ENCODE results near the gene RHOJ.
A peak's percentile ranks its signal among the peaks of the same experiment; 100 is the strongest.
"Not testable (repeated sequence)": the region's sequence is repeated elsewhere in the genome, so short reads cannot be mapped to it uniquely, and the experiment has no call there.

RHOJ gene

GRCh38 chr14:63288853-63289252 lies 84.6 kb downstream of the RHOJ start:
- ATAC-seq (no peak), DNase-seq (no peak)
- no peaks in the 10 kb centered on the region for H3K36me3 Mint-ChIP-seq (ENCODE audit: low read depth)
- no peaks in the 10 kb centered on the region for H3K9me3 Mint-ChIP-seq
- no peak overlapping the region for H3K4me3 Mint-ChIP-seq
- peaks cover 3% of the 10 kb centered on the region for H3K27me3 Mint-ChIP-seq
- H3K27ac Mint-ChIP-seq = no peak overlapping the region
- no peaks in the 10 kb centered on the region for H3K4me1 Mint-ChIP-seq

GRCh38 chr14:63290741-63291430 lies 86.6 kb downstream of the RHOJ start:
- H3K27ac Mint-ChIP-seq = no peak overlapping the region
- no peaks in the 10 kb centered on the region for H3K9me3 Mint-ChIP-seq
- H3K27me3 Mint-ChIP-seq = peaks cover 3% of the 10 kb centered on the region
- ATAC-seq = no peak
- H3K4me3 Mint-ChIP-seq = no peak overlapping the region
- no peak for DNase-seq
- H3K4me1 Mint-ChIP-seq = no peaks in the 10 kb centered on the region
- H3K36me3 Mint-ChIP-seq (ENCODE audit: low read depth) = no peaks in the 10 kb centered on the region

GRCh38 chr14:63292805-63293204 lies 88.6 kb downstream of the RHOJ start:
- no peaks in the 10 kb centered on the region for H3K36me3 Mint-ChIP-seq (ENCODE audit: low read depth)
- no peak overlapping the region for H3K27ac Mint-ChIP-seq
- H3K4me1 Mint-ChIP-seq = peaks cover 4% of the 10 kb centered on the region
- H3K27me3 Mint-ChIP-seq = peaks cover 5% of the 10 kb centered on the region
- no peak for ATAC-seq
- no peaks in the 10 kb centered on the region for H3K9me3 Mint-ChIP-seq
- DNase-seq = no peak
- no peak overlapping the region for H3K4me3 Mint-ChIP-seq

- Mint-ChIP-seq H3K27ac (peak overlapping the region; percentile 5), H3K36me3 (ENCODE audit: low read depth) (no peaks in the 10 kb centered on the region), H3K4me1 (peaks cover 4% of the 10 kb centered on the region), H3K27me3 (peaks cover 2% of the 10 kb centered on the region), H3K4me3 (no peak overlapping the region), H3K9me3 (no peaks in the 10 kb centered on the region)
- no peak for DNase-seq
- no peak for ATAC-seq
These were observed 91.0 kb downstream of the RHOJ start for GRCh38 chr14:63295231-63295685.

GRCh38 chr14:63296060-63296563 lies 91.9 kb downstream of the RHOJ start:
- H3K4me1 Mint-ChIP-seq = peaks cover 4% of the 10 kb centered on the region
- no peaks in the 10 kb centered on the region for H3K9me3 Mint-ChIP-seq
- DNase-seq = no peak
- H3K36me3 Mint-ChIP-seq (ENCODE audit: low read depth) = no peaks in the 10 kb centered on the region
- peak; percentile 61 for ATAC-seq
- H3K27me3 Mint-ChIP-seq = peaks cover 2% of the 10 kb centered on the region
- H3K27ac Mint-ChIP-seq = no peak overlapping the region
- H3K4me3 Mint-ChIP-seq = no peak overlapping the region

- Mint-ChIP-seq H3K27me3 (peaks cover 4% of the 10 kb centered on the region), H3K4me1 (peaks cover 4% of the 10 kb centered on the region), H3K4me3 (no peak overlapping the region), H3K36me3 (ENCODE audit: low read depth) (no peaks in the 10 kb centered on the region), H3K9me3 (no peaks in the 10 kb centered on the region), H3K27ac (no peak overlapping the region)
- ATAC-seq = no peak
- no peak for DNase-seq
These were observed 93.3 kb downstream of the RHOJ start for GRCh38 chr14:63297372-63298063.

- ATAC-seq (no peak), DNase-seq (no peak)
- H3K27ac Mint-ChIP-seq = no peak overlapping the region
- H3K9me3 Mint-ChIP-seq = no peaks in the 10 kb centered on the region
- H3K4me1 Mint-ChIP-seq = peaks cover 4% of the 10 kb centered on the region
- H3K4me3 Mint-ChIP-seq = no peak overlapping the region
- H3K27me3 Mint-ChIP-seq = peaks cover 4% of the 10 kb centered on the region
- no peaks in the 10 kb centered on the region for H3K36me3 Mint-ChIP-seq (ENCODE audit: low read depth)
These were observed 95.3 kb downstream of the RHOJ start for GRCh38 chr14:63299351-63300110.

GRCh38 chr14:63300854-63301253 lies 96.6 kb downstream of the RHOJ start:
- no peaks in the 10 kb centered on the region for H3K36me3 Mint-ChIP-seq (ENCODE audit: low read depth)
- no peaks in the 10 kb centered on the region for H3K9me3 Mint-ChIP-seq
- DNase-seq = no peak
- peaks cover 4% of the 10 kb centered on the region for H3K4me1 Mint-ChIP-seq
- H3K4me3 Mint-ChIP-seq = no peak overlapping the region
- no peak overlapping the region for H3K27ac Mint-ChIP-seq
- H3K27me3 Mint-ChIP-seq = peaks cover 4% of the 10 kb centered on the region
- ATAC-seq = no peak

- H3K27ac Mint-ChIP-seq = no peak overlapping the region
- no peak for ATAC-seq
- H3K4me1 Mint-ChIP-seq = no peaks in the 10 kb centered on the region
These were observed 97.8 kb downstream of the RHOJ start for GRCh38 chr14:63301891-63302534.

GRCh38 chr14:63304429-63304828 lies 100.2 kb downstream of the RHOJ start:
- not testable (repeated sequence) for ATAC-seq; H3K9me3 Mint-ChIP-seq; DNase-seq; H3K27me3 Mint-ChIP-seq; H3K36me3 Mint-ChIP-seq (ENCODE audit: low read depth); H3K4me3 Mint-ChIP-seq; H3K27ac Mint-ChIP-seq; H3K4me1 Mint-ChIP-seq

More at GRCh38 chr14:63301891-63302534, 97.8 kb downstream of the RHOJ start:
- H3K4me3 Mint-ChIP-seq = no peak overlapping the region
- no peaks in the 10 kb centered on the region for H3K9me3 Mint-ChIP-seq
- no peak for DNase-seq
- no peaks in the 10 kb centered on the region for H3K36me3 Mint-ChIP-seq (ENCODE audit: low read depth)
- H3K27me3 Mint-ChIP-seq = peaks cover 5% of the 10 kb centered on the region

- Mint-ChIP-seq H3K27ac (no peak overlapping the region), H3K27me3 (peaks cover 9% of the 10 kb centered on the region), H3K4me3 (no peak overlapping the region), H3K36me3 (ENCODE audit: low read depth) (no peaks in the 10 kb centered on the region), H3K9me3 (no peaks in the 10 kb centered on the region), H3K4me1 (no peaks in the 10 kb centered on the region)
- no peak for ATAC-seq
- DNase-seq = peak; percentile 8
These were observed 104.6 kb downstream of the RHOJ start for GRCh38 chr14:63308723-63309317.

GRCh38 chr14:63318835-63319234 lies 114.6 kb downstream of the RHOJ start, which contains the start of gene GPHB5:
TSS of gene GPHB5 (minus strand) at chr14:63318935. CDS start at chr14:63317849, 1,086 bp downstream.
- Mint-ChIP-seq H3K27me3 (peaks cover 6% of the 10 kb centered on the region), H3K4me1 (no peaks in the 10 kb centered on the region), H3K4me3 (no peak within 1 kb of the TSS), H3K36me3 (ENCODE audit: low read depth) (no peaks in the 10 kb centered on the region), H3K27ac (no peak within 1 kb of the TSS), H3K9me3 (no peaks in the 10 kb centered on the region)
- ATAC-seq = no peak
- no peak for DNase-seq

GRCh38 chr14:63322472-63322871 lies 118.2 kb downstream of the RHOJ start:
- peaks cover 6% of the 10 kb centered on the region for H3K27me3 Mint-ChIP-seq
- no peaks in the 10 kb centered on the region for H3K9me3 Mint-ChIP-seq
- H3K4me1 Mint-ChIP-seq = no peaks in the 10 kb centered on the region
- no peak overlapping the region for H3K27ac Mint-ChIP-seq
- no peak overlapping the region for H3K4me3 Mint-ChIP-seq
- DNase-seq = no peak
- no peak for ATAC-seq
- H3K36me3 Mint-ChIP-seq (ENCODE audit: low read depth) = no peaks in the 10 kb centered on the region
